ENCODE measurements around the gene OR2T6.
"Not testable (repeated sequence)": the region's sequence is repeated elsewhere in the genome, so short reads cannot be mapped to it uniquely, and the experiment has no call there.

OR2T6 gene, protein sequence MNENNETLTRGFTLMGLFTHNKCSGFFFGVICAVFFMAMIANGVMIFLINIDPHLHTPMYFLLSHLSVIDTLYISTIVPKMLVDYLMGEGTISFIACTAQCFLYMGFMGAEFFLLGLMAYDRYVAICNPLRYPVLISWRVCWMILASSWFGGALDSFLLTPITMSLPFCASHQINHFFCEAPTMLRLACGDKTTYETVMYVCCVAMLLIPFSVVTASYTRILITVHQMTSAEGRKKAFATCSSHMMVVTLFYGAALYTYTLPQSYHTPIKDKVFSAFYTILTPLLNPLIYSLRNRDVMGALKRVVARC
- total RNA-seq = 0 reads per million in 2 donors

DNA sequence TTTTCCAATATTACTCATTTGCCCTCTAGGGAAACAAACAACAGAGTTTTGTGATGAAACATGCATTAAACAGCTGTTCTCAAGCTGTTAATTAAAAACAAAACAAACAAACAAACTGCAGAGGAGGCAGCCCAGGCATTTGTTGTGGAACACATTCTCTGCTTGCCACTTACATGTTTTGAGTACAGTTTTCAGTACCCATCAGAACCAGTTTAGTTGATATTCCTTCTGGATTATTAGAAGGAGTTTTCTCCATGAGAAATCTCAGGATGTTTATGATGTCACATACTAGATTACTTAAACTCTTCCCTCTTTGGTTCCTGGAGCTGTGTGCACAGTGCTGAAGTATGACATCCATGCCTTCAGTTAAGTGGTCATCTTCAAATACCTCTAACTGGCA, at the start of gene OR2T6:
TSS of gene OR2T6 (plus strand) at position 301 of the 400 bp plus-strand sequence. CDS start 11,863 bp downstream, outside the sequence.
- no peak for DNase-seq

- no peak for DNase-seq
Observed at GRCh38 chr1:248343451-248343850, 32.1 kb upstream of the OR2T6 start.

GRCh38 chr1:248348475-248348874, 27.1 kb upstream of the OR2T6 start, which contains the start of gene OR14C36:
Gene OR14C36 (plus strand): TSS chr1:248348775. CDS start chr1:248348775, 0 bp downstream.
- DNase-seq = no peak

- no peak for DNase-seq
Observed at GRCh38 chr1:248359415-248359814, 16.1 kb upstream of the OR2T6 start.

GRCh38 chr1:248361121-248361715, 14.3 kb upstream of the OR2T6 start, which contains the start of gene OR2T4:
Gene OR2T4 (plus strand): TSS chr1:248361665. CDS start chr1:248361665, 0 bp downstream.
- no peak for DNase-seq

GRCh38 chr1:248366609-248367008, 8.9 kb upstream of the OR2T6 start:
- DNase-seq = no peak

DNA sequence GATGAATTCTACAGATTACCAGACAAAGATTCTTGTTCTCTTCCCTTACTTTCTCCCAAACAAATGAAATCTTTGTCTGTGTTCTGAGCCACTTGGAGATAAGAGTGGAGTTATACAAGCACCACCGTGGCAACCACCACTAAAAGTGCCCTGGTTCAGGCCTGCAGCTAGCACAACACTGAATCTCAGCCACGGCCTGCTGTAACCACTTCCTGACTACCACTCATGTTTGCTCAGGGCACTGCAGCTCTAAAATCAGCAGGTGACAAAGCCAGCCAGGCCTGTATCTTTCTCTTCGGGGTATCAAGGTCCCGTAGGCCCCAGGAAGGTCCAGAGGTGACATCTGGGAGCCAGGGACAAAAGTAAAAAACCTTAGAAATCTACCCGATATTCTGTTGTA, 3.2 kb upstream of the OR2T6 start:
- no peak for DNase-seq

- DNase-seq = no peak
Observed at GRCh38 chr1:248373761-248374160, 1.8 kb upstream of the OR2T6 start.

GRCh38 chr1:248376916-248377315, 1.4 kb downstream of the OR2T6 start:
- DNase-seq = no peak

GRCh38 chr1:248380854-248381253, 5.3 kb downstream of the OR2T6 start:
- DNase-seq = no peak

DNA sequence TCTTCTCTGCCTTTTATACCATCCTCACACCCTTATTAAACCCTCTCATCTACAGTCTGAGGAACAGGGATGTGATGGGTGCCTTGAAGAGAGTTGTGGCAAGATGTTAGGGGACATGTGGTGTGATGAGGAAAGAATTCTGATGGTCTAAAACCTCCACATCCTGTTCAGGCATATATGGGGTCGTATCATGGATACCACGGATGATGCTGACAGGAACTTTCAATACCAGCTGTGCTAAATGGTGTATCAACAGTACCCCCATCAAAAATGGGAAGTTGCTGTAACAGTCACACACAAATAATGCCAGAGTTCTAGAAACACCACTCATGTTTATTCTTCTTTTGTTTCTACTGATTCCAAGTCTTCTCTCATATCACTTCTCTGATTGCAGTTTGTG, 12.9 kb downstream of the OR2T6 start:
- DNase-seq = no peak

- no peak for DNase-seq
Observed at GRCh38 chr1:248393050-248393449, 17.5 kb downstream of the OR2T6 start.

DNA sequence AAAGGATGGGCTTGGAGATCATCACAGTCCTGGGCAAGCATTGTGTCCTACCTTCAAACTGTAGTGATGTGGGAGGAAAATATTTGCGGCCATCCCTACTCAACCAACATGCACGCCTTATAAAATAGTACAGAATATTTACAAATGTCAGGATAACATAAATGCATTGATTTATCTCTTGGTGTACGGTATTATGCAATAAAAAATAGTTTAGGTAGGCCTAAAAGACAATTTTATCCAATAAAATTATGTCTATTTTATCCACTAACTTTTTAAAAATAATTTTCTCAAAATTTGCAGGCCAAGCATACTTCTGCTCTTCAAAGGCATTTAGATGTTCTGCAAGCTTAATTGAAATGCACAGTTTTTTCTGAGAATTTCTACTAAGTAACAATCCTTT, 27.2 kb downstream of the OR2T6 start, which contains the start of gene OR2T1:
TSS of gene OR2T1 (plus strand) at position 301 of the 400 bp plus-strand sequence. CDS start 3,100 bp downstream, outside the sequence.
- DNase-seq = no peak

GRCh38 chr1:248404024-248404423, 28.5 kb downstream of the OR2T6 start:
- no peak for DNase-seq

DNA sequence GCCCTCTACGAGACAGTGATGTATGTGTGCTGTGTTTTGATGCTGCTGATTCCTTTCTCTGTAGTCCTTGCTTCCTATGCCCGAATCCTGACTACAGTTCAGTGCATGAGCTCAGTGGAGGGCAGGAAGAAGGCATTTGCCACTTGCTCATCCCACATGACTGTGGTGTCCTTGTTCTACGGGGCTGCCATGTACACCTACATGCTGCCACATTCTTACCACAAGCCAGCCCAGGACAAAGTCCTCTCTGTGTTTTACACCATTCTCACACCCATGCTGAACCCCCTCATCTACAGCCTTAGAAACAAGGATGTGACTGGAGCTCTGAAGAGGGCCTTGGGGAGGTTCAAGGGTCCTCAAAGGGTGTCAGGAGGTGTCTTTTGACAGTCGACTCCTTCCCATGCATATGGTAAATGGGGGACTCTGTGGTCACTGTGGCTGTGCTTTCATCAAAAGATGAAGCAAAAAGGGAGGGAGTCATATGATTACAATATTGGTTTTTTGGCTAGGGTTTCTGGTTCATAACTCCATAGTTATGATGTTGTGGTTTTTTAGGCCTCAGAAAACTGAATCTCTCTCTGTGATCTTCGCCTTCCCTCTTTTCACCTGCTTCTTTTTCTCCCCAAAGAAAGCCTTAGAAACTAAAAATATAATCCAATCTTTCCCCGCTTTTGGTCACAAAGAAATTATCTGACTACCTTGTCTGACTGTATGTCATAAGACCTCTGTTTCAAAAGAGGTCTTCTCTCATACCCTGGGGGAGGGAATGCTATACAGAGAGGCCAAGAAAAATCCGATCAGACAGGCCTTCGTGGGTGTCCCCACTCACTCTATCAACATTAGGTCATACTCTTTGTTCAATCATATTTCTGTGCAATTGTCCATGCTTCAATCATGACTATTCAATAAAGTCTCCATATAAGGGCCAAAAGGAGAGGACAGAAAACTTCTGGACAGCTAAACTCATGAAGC, 31.5 kb downstream of the OR2T6 start:
- DNase-seq = no peak

DNA sequence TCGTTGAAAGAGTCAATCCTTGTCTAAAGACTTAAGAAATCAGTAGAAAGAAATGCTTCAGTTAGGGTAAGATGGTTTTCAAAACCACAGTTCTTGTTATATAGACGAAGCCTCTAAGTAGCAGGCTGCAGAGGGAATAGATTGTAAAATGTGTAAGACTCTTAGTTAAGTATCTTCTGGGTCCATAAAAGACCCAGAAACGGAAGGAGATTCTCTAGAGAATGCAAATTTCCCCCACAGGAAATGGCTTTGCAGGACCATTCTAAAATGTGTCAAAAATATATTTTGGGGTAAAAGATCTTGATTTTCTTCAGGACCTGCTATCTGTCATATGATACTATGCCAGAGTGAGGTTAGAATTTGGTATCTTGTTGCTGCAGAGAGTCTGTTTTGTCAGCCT, 40.7 kb downstream of the OR2T6 start:
- no peak for DNase-seq

- DNase-seq = no peak
Observed at GRCh38 chr1:248417854-248418253, 42.3 kb downstream of the OR2T6 start.

GRCh38 chr1:248421384-248421783, 45.8 kb downstream of the OR2T6 start:
- DNase-seq = no peak

- not testable (repeated sequence) for DNase-seq
Observed at GRCh38 chr1:248427526-248428191, 52.1 kb downstream of the OR2T6 start.

- DNase-seq = not testable (repeated sequence)
Observed at GRCh38 chr1:248428192-248428533, 52.6 kb downstream of the OR2T6 start.

GRCh38 chr1:248431683-248432082, 56.1 kb downstream of the OR2T6 start:
- DNase-seq = not testable (repeated sequence)

GRCh38 chr1:248432201-248432600, 56.7 kb downstream of the OR2T6 start:
- not testable (repeated sequence) for DNase-seq

Measured in T-helper 9 cell (primary cell).